Hippocampal formation (tissue), 2 donors: ENCODE measurements around the gene GLOD5.

Source experiments
- DNase-seq, 2 donors: peaks; one replicate each; lab custom pipeline; 2025; lab: John Stamatoyannopoulos, UW

Gene GLOD5

DNA sequence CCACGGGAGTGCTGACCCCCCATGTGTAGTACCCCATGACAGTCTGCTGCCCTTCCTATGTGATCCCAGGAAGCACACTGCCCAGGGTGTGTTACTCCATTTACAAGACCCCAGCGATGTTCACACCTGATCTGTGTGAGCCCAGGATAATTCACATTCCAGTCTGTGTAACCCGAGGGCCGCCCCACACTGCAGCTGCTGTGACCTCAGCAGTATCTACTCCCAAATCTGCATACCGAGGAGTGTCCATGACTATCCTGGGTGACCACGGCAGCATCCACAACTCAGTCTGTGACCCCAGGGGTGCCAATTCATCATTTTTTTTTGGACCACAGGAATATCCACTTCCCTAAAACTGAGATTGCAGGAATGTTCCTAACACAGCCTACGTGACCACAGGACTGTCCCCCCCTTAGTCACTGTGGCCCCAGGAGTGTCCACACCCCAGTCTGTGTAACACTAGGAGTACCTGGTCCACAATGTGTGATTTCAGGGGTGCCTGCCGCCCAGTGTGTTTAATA lies 7.8 kb upstream of the GLOD5 start:
- DNase-seq, result no peak

- DNase-seq, result no peak
Measured at GRCh38 chrX:48754238-48754637, 7.3 kb upstream of the GLOD5 start.

GRCh38 chrX:48769230-48769629 lies 7.7 kb downstream of the GLOD5 start:
- no peak for DNase-seq

- DNase-seq, result no peak
Measured at GRCh38 chrX:48770296-48770695, 8.7 kb downstream of the GLOD5 start.

- DNase-seq, result no peak
Measured at GRCh38 chrX:48772602-48773001, 11.1 kb downstream of the GLOD5 start.

DNA sequence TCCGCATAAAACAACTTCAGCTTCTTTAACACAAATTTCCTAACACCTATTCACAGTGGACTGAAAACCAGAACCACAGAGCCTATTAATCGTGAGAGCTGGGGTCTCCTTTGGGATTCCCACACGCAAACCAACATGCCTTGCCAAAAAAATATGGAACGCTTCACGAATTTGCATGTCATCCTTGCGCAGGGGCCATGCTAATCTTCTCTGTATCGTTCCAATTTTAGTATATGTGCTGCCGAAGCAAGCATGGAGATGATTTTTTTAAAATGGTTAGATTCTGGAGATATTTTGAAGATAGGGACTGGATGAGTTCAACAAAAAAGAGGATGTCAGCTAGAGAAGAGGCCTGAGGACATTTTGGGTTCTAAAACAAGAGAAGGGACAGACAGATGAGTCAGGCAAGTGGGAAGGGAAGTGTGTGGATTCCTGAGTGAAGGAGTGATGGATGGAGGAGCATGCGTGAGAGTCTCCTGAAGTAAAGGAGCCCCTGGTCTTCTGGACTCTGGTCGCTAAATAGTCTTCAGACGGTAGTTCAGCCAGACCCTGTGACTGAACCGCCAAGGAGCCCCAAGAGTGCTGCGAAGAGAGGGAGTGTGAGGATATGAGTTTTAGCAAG lies 15.4 kb downstream of the GLOD5 start:
- no peak for DNase-seq

- no peak for DNase-seq
Measured at GRCh38 chrX:48779399-48779798, 17.9 kb downstream of the GLOD5 start.

DNA sequence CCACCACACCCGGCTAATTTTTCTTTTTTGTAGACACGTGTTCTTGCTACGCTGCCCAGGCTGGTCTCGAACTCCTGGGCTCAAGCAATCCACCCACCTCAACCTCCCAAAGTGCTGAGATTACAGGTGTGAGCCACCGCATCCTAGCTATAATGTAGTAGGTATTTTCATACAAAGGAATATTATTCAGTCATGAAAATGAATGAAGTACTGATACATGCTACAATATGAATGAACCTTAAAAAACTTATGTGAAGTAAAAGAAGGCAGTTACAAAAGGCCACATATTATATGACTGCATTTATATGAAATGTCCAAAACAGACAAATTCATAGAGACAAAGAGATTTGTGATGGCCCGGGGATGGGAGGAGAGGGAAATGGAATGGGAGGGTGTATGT lies 20.2 kb downstream of the GLOD5 start:
- no peak for DNase-seq

DNA sequence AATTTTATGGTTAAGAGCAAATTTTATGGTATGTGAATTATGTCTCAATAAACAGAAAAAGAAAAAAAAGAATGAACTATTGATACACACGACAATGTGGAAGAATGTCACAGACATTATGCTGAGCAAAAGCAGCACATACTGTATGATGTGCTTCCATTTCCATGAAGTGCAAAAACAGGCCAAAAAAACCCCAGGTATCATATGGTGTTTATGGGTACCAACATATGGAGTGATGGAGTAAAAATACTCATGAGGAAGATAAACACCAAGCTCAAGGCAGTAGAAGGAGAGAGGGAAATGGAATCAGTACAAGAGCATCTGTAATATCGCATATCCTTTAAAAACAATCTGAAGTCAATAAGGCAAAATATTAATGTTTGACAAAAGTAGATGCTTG lies 20.7 kb downstream of the GLOD5 start:
- no peak for DNase-seq

DNA sequence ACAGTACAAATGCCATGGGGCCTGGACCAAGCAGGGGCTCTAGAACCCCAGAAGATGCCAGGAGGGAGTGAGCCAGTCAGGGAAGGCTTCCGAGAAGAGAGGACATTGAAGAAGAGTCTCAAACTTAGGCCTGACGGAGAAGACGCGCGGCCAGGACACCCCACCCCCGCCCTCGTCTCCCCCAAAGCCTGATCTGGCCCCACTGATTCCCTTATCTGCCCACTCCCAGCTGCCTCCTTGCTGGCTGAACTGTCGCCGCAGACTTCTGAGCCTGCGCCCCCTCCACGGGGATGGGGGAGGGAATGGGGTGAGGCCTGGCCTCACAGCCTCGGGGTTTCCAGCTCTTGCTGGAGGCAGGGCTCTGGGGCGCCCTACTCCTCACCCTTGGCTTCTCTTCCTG lies 21.2 kb downstream of the GLOD5 start:
- no peak for DNase-seq

- no peak for DNase-seq
Measured at GRCh38 chrX:48784726-48785125, 23.2 kb downstream of the GLOD5 start.

DNA sequence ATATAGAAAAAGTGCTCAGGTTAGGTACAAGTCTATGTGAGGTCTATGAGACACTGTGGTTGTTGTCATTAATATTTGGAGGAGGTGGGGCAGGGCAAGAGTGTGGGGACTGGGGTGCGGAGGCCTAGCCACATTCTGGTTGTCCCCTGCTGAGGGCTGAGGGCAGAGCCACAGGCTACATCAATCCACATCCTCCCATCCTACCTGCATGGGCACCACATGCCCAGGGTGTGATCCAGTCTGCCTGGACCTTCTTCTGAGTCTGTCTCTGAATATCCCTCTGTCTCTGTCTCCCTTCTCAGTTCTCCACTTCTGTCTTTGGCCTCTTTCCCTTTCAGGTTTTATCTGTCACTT lies 23.6 kb downstream of the GLOD5 start:
- no peak for DNase-seq

DNA sequence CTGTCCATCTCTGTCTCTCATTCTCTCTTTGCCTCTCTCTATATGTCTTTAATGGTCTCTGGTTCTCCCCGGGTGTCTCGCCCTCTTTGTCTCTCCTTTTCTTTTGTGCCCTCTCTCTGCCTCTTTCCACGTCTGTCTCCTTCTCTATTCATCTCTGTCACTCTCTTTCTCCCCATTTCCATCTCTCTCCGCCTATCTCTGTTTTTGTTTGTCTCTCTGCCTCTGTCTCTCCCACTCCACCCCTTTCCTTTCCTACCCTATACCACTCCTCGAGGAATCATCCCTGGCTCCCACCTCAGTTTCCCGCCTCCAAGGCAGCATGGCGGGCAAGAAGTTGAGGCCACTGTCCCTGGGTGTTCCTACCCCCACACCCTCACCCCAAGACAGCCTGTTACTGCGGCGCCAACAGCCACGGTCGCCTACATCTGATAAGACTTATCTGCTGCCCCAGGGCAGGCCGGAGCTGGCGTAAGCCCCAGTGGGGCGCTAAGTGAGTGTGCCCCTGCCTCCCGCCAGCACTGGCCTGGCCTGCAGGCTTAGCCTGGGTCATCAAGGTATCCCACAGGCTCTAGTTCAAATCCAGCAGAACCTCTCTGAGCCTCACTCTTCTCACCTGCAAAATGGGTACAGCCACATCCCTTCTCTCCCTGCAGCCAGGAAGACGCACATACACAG lies 24.1 kb downstream of the GLOD5 start:
- DNase-seq, result no peak

DNA sequence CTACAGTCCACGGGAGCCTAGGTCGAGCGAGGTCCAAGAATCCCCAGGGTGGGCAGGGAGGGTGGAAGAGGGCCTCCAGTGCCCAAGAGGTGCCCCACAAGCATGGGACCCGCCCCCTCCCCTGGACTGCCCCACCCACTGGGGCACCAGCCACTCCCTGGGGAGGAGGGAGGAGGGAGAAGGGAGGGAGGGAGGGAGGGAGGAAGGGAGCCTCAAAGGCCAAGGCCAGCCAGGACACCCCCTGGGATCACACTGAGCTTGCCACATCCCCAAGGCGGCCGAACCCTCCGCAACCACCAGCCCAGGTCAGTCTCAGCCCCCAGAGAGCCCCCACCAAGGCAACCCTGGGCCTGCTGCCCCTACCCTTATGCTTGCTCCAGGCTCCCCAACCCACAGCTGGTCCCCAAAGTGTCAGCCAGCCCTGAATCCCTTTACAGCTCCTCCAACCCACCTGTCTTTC lies 24.8 kb downstream of the GLOD5 start, which contains the start of gene GATA1:
GATA1 (plus strand) TSS at position 250 of the 460 bp plus-strand sequence. CDS start 4,520 bp downstream, outside the sequence.
- no peak for DNase-seq

DNA sequence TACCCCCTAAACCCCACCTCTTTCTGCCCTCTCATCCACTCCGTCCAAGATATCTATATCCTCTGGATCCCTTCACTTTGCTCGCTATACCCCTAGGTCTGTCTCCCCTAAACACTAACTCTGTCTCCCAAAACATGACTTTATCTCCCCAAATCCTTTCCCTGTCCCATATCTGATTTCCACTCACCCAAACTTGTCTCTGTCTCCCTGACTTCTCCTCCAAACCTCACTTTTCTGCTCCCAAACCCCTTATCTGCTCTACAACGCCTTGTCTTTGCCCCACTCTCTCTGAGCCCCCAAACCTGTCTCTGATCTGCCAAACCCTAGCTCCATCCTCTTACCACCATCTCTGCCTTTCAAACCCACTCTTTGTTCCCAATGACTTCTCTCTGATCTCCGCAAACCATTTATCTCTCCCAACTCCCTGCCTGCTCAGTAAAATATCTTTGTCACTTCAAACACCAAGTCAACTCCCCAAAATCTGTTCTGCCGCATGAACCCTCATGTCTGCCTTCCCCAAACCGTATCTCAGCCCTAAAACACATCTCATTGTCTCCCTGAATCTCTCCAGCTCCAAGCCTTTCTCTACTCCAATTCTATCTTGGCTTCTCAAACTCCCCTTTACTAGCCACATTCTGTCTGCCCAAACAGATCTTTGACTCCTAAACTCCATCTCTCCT lies 25.4 kb downstream of the GLOD5 start:
- no peak for DNase-seq

- no peak for DNase-seq
Measured at GRCh38 chrX:48787505-48788443, 26.2 kb downstream of the GLOD5 start.

DNA sequence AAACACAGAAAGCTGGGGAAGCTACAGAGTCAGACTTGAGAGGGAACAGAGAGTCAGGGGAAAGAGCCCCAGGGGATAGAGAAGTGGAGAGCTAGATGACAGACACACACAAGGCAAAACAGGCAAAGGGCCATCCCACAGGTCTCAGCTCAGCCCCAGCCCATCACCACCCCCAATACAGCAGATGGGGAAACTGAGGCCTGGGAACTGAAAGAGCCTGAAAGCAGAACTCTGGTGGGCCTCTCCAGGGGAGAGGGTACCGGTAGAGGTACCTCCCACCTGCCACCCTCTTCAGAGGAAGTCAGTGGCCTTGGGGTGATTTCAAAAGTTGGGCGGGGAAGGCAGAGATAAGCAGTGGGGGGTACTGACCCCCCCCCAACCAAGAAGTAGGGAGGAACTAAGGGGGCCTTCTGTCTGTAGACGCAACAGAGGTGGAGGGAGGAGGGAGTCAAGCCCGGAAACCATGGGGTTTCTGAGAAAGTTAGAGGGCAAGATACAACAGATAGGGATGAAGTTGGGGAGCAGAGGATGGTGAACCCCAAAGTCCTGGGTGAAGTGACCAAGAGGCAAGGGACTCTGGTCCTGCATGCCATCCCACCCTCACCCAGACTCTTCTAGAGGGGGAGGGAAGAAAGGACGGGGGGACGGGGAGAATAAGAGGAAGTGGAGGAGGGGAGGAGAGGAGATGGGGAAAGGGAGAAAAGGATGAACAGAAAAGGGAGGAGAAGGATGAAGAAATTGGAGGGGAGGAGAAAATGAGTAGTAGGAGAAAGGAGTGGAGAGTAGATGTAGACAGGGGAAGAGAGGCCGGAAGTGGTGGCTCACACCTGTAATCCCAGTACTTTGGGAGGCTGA lies 28.0 kb downstream of the GLOD5 start:
- DNase-seq, result no peak

GRCh38 chrX:48790477-48790876 lies 28.9 kb downstream of the GLOD5 start:
- DNase-seq, result no peak

DNA sequence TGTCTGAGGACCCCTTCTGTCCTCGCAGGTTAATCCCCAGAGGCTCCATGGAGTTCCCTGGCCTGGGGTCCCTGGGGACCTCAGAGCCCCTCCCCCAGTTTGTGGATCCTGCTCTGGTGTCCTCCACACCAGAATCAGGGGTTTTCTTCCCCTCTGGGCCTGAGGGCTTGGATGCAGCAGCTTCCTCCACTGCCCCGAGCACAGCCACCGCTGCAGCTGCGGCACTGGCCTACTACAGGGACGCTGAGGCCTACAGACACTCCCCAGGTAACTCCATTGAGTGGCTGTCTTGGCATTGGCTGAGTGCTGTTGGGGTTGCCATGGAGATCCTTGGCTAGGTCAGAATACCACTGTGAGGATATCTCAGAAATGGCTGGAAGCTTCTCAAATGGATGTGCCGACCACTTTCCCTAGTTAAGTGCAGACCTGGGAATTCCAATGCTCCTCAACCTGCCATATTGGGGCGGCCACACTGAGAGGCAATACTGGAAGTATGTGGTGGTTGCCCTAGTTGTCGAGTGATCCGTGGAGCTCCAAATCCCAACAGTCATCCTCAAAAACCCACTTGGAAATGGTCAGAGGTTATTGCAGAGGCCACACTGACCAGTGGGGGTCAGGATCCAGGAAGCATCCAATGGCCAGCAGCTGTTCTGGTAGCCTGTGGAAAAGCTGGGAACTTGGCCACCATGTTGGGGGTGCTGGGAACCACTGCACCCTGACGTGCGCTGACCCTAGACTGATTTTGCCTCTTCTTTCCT lies 29.7 kb downstream of the GLOD5 start:
- DNase-seq, result no peak

DNA sequence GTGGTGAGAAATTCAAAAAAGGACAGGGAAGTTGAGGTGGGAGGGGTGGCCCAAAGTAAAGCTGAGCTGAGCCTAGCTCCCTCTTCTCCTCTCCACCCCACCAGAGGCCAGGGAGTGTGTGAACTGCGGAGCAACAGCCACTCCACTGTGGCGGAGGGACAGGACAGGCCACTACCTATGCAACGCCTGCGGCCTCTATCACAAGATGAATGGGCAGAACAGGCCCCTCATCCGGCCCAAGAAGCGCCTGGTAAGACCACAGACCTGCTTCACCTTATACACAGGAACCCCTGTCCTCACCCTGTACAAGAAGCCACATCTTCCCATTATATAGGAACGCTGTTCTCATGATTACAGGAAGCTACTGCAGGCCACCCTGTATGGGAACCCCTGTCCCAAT lies 30.7 kb downstream of the GLOD5 start:
- no peak for DNase-seq
